ENCODE measurements around the gene RBSN.
"Not testable (repeated sequence)": the region's sequence is repeated elsewhere in the genome, so short reads cannot be mapped to it uniquely, and the experiment has no call there.

The RBSN gene

GRCh38 chr3:15098503-15099363 lies at the start of gene RBSN:
Gene RBSN (minus strand): TSS chr3:15099148. CDS start chr3:15096120, 3,028 bp downstream.
- H3K4me3 ChIP-seq (ENCODE audit: low read length) = peak within 1 kb of the TSS; percentile 60
- TF ChIP-seq, protein P1, sequence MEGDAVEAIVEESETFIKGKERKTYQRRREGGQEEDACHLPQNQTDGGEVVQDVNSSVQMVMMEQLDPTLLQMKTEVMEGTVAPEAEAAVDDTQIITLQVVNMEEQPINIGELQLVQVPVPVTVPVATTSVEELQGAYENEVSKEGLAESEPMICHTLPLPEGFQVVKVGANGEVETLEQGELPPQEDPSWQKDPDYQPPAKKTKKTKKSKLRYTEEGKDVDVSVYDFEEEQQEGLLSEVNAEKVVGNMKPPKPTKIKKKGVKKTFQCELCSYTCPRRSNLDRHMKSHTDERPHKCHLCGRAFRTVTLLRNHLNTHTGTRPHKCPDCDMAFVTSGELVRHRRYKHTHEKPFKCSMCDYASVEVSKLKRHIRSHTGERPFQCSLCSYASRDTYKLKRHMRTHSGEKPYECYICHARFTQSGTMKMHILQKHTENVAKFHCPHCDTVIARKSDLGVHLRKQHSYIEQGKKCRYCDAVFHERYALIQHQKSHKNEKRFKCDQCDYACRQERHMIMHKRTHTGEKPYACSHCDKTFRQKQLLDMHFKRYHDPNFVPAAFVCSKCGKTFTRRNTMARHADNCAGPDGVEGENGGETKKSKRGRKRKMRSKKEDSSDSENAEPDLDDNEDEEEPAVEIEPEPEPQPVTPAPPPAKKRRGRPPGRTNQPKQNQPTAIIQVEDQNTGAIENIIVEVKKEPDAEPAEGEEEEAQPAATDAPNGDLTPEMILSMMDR (IDR thresholded peaks at IDR 0.05; ENCODE audit: insufficient read depth, low read depth, low read length, missing control alignments) = no peak
- DNase-seq (ENCODE audit: low read depth) = peak; percentile 96

GRCh38 chr3:15148614-15149013 lies 49.7 kb upstream of the RBSN start:
- no peak overlapping the region for H3K4me3 ChIP-seq (ENCODE audit: low read length)
- DNase-seq (ENCODE audit: low read depth) = peak; percentile 25
- TF ChIP-seq, protein P1 (IDR thresholded peaks at IDR 0.05; ENCODE audit: insufficient read depth, low read depth, low read length, missing control alignments) = peak; percentile 4

DNA sequence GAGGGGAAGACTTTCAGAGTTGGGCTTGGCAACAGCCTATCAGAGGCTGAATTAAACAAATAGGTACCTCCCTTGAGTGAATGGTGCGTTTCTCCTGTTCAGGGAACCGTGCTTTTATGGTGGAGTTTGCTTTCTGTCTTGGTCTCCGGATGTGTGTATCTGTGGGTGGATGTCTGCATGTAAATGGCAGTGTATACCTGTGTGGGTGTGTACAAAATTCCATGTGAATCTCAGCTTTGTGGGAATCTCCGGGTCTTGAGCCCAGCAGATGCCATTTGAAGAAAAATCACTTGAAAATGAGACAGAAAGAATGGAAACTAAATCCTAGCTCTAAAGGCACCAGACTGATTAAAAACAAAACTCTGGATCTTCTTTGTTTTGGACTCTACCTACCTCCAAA lies 37.9 kb upstream of the RBSN start:
- H3K4me3 ChIP-seq (ENCODE audit: low read length); DNase-seq (ENCODE audit: low read depth): not testable (repeated sequence)

DNA sequence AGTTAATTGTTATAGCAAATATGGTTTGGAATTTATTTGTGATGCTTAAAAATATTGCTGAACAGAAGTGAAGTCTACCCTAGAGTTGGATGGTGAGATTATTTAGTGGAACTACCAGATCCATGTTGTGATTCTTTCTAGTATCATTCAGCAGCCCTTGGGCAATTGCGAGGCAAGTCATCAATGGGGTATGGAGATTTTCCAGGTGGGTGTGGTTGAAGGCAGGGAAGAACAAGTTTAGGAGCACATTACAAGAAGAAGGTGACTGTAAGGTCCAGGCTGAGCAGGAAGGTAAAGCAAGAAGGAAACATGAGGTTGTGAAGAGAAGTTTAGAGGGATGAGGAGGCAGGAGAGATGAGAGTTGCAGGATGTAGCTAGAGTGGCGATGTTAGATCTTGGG lies 36.0 kb upstream of the RBSN start:
- not testable (repeated sequence) for H3K4me3 ChIP-seq (ENCODE audit: low read length)
- DNase-seq (ENCODE audit: low read depth) = peak; percentile 74

DNA sequence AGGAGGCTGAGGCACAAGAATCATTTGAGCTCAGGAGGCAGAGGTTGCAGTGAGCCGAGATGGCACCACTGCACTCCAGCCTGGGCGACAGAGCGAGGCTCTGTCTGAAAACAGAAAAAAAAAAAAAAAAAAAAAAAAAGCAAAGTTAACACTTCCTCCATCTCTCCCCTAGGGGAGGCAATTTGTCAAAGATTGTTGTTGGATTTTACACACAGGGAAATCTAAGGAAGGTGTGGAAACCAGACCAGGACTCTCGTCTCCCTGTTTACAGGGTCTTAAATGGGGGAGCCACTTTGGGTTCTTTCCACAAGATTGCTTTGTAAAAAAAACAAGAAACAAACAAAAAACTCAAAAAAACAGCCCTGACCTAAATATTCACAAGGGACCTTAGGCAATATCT lies 29.5 kb upstream of the RBSN start:
- DNase-seq (ENCODE audit: low read depth); H3K4me3 ChIP-seq (ENCODE audit: low read length): not testable (repeated sequence)

DNA sequence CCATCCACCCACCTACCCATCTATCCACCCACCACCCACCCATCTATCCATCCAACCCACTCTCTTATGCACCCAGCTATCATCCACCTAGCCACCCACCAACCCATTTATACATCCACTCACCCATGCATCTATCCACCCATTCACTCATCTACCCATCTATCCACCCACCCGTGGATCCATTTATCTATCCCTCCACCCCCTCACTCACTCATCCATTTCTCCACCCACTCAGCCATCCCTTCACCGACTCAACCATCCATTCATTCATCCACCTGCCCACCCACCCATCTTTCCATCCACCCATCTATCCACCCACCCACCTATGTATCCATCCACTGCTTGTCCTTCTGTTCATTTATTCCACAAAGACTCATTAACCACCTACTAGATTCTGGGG lies 28.0 kb upstream of the RBSN start:
- H3K4me3 ChIP-seq (ENCODE audit: low read length); DNase-seq (ENCODE audit: low read depth): not testable (repeated sequence)

DNA sequence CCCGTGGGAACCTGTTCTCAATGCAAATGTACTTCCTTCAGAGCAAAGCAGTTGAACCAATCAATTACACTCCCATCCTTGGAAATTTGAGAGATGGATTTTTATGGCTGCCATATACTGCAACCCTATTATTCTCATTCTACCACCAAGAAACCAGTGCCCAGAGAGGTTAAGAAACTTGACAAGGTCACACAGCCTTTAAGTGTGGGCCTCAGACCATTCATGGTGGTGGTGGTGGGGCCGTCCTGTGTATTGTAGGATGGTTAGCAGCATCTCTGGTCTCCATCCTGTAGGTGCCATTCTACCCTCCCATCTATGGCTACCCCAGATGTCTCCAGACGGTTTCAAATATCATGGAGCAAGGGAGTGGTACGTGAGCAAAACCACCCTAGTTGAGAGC lies 23.4 kb upstream of the RBSN start:
- DNase-seq (ENCODE audit: low read depth) = no peak
- TF ChIP-seq, protein P1 (IDR thresholded peaks at IDR 0.05; ENCODE audit: insufficient read depth, low read depth, low read length, missing control alignments) = no peak
- H3K4me3 ChIP-seq (ENCODE audit: low read length) = no peak overlapping the region

- no peak for DNase-seq (ENCODE audit: low read depth)
- H3K4me3 ChIP-seq (ENCODE audit: low read length) = no peak overlapping the region
- TF ChIP-seq, protein P1 (IDR thresholded peaks at IDR 0.05; ENCODE audit: insufficient read depth, low read depth, low read length, missing control alignments) = no peak
These were observed 23.0 kb upstream of the RBSN start for GRCh38 chr3:15121936-15122335.

- DNase-seq (ENCODE audit: low read depth) = no peak
- TF ChIP-seq, protein P1 (IDR thresholded peaks at IDR 0.05; ENCODE audit: insufficient read depth, low read depth, low read length, missing control alignments) = no peak
- no peak overlapping the region for H3K4me3 ChIP-seq (ENCODE audit: low read length)
These were observed 22.0 kb upstream of the RBSN start for GRCh38 chr3:15120986-15121385.

All from epithelial cell of esophagus (primary cell).